ENCODE results near the gene MAPK8IP3. TPM values are rescaled to one million over a fixed set of nuclear protein-coding genes. Genes with fewer than 3 reads are reported as not detected.

The MAPK8IP3 gene
- polyA plus RNA-seq, 1 donor (not counting 4 experiments of a cell fraction or from before 2014, with no cell fraction given): 11.7 TPM

DNA sequence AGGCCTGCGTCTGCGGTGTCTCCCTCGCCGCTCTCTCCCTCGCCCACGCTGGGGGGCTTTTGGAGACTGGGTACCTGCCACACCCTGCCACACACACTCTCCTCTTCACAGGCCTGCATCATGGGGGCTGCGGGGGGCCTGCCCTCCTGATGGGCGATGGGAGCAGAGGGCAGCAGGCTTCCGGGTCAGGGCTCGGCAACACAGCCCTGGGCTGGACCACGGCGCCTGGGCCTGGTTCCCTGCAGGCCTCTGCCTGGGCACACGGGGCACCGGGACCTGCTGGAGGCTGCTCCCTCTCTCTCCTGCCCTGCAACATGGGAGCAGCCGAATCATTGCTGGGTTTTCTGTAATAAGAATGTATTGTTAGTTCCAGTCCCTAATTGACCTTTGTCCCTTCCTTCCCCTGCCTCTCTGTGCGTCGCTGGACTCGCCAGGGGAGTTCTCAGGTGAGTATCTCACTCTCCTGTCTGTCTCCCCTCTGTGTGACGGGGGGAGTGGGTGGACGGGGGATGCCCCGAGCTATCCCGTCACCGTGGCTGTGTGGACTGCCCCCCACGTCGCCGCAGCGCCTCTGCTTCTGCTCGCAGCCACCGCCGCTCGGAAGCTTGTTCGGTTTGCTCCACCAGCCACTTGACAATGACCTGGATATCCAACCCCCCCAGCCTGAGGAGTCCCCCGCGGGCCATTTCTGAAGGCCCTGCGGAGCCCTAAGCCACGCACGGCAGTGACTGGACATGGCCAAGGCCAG is 51.9 kb downstream of the MAPK8IP3 start:
- TF ChIP-seq, protein P1, sequence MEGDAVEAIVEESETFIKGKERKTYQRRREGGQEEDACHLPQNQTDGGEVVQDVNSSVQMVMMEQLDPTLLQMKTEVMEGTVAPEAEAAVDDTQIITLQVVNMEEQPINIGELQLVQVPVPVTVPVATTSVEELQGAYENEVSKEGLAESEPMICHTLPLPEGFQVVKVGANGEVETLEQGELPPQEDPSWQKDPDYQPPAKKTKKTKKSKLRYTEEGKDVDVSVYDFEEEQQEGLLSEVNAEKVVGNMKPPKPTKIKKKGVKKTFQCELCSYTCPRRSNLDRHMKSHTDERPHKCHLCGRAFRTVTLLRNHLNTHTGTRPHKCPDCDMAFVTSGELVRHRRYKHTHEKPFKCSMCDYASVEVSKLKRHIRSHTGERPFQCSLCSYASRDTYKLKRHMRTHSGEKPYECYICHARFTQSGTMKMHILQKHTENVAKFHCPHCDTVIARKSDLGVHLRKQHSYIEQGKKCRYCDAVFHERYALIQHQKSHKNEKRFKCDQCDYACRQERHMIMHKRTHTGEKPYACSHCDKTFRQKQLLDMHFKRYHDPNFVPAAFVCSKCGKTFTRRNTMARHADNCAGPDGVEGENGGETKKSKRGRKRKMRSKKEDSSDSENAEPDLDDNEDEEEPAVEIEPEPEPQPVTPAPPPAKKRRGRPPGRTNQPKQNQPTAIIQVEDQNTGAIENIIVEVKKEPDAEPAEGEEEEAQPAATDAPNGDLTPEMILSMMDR (optimal IDR thresholded peaks at IDR 0.05 in 1 of 3, IDR thresholded peaks at IDR 0.05 in 1 of 3, conservative IDR thresholded peaks at IDR 0.05 in 1 of 3; ENCODE audit: extremely low read depth in 1 of 3, insufficient read depth in 2 of 3, low read length in 3 of 3): no peak
- Histone ChIP-seq H3K9me3 (ENCODE audit: control insufficient read depth, low read depth, low read length) (no peaks in the 10 kb centered on the region), H3K27me3 (ENCODE audit: control insufficient read depth, extremely low read depth, insufficient read depth, low read length) (no peaks in the 10 kb centered on the region), H3K9ac (ENCODE audit: control insufficient read depth, extremely low read depth, insufficient read depth, low read length) (no peak overlapping the region), H3K36me3 (ENCODE audit: control insufficient read depth in 2 of 2, extremely low read depth in 1 of 2, insufficient read depth in 2 of 2, low read length in 2 of 2) (peaks cover 13 to 15% of the 10 kb centered on the region in 2 experiments), H3K4me1 (ENCODE audit: control insufficient read depth, extremely low read depth, insufficient read depth, low read length) (peaks cover 19% of the 10 kb centered on the region), H4K20me1 (ENCODE audit: control insufficient read depth, extremely low read depth, insufficient read depth, low read length) (no peaks in the 10 kb centered on the region), H3K4me3 (ENCODE audit: control insufficient read depth in 2 of 3, extremely low read depth in 1 of 3, insufficient read depth in 2 of 3, low read depth in 1 of 3, low read length in 3 of 3) (no peak overlapping the region), H3K27ac (ENCODE audit: control insufficient read depth, insufficient read depth, low read length) (no peak overlapping the region), H3K9me1 (ENCODE audit: control insufficient read depth, extremely low read depth, insufficient read depth, low read length) (peaks cover 2% of the 10 kb centered on the region), H2AFZ (ENCODE audit: control insufficient read depth, low read length) (no peak overlapping the region), H3K4me2 (ENCODE audit: control insufficient read depth, extremely low read depth, insufficient read depth, low read depth, low read length) (no peak overlapping the region), H3K79me2 (ENCODE audit: control insufficient read depth, insufficient read depth, low read length) (no peaks in the 10 kb centered on the region)
- no peak for DNase-seq (ENCODE audit: low read depth, low spot score)
- dilution Hi-C loops (cut with MboI; ENCODE audit: extremely low pct_ligation_motif_present, low sequenced_read_pairs): no loop called here
- FAIRE-seq: no peak

DNA sequence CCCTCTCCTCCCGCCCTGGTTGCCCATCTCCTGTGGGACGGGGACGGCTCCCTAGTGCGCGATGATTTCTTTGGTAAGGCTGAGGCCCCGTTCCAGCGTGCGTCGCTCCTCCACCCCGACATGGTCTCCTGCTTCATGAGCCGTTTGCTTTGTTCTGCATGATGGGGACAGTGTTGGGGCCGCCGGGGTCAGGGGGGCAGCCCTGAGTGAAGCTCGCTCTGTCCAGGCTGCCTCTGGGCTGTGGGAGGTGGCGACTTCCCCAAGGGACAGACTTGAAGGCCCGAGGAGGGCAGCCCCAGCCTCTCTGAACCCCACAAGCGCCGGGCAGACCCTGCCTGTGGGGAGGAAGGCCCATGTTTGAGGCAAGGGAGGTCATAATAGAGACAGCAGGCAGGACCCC is 52.9 kb downstream of the MAPK8IP3 start:
- dilution Hi-C loops (cut with MboI; ENCODE audit: extremely low pct_ligation_motif_present, low sequenced_read_pairs): no loop called here
- Histone ChIP-seq H3K9me3 (ENCODE audit: control insufficient read depth, low read depth, low read length) (no peaks in the 10 kb centered on the region), H3K9me1 (ENCODE audit: control insufficient read depth, extremely low read depth, insufficient read depth, low read length) (peaks cover 2% of the 10 kb centered on the region), H3K36me3 (ENCODE audit: control insufficient read depth in 2 of 2, extremely low read depth in 1 of 2, insufficient read depth in 2 of 2, low read length in 2 of 2) (peaks cover 13 to 20% of the 10 kb centered on the region in 2 experiments), H3K4me1 (ENCODE audit: control insufficient read depth, extremely low read depth, insufficient read depth, low read length) (peaks cover 20% of the 10 kb centered on the region), H3K9ac (ENCODE audit: control insufficient read depth, extremely low read depth, insufficient read depth, low read length) (no peak overlapping the region), H3K27me3 (ENCODE audit: control insufficient read depth, extremely low read depth, insufficient read depth, low read length) (no peaks in the 10 kb centered on the region), H3K79me2 (ENCODE audit: control insufficient read depth, insufficient read depth, low read length) (no peaks in the 10 kb centered on the region), H3K4me3 (ENCODE audit: control insufficient read depth in 2 of 3, extremely low read depth in 1 of 3, insufficient read depth in 2 of 3, low read depth in 1 of 3, low read length in 3 of 3) (no peak overlapping the region), H2AFZ (ENCODE audit: control insufficient read depth, low read length) (no peak overlapping the region), H3K27ac (ENCODE audit: control insufficient read depth, insufficient read depth, low read length) (no peak overlapping the region), H3K4me2 (ENCODE audit: control insufficient read depth, extremely low read depth, insufficient read depth, low read depth, low read length) (no peak overlapping the region), H4K20me1 (ENCODE audit: control insufficient read depth, extremely low read depth, insufficient read depth, low read length) (no peaks in the 10 kb centered on the region)
- TF ChIP-seq EZH2 (IDR thresholded peaks at IDR 0.05; ENCODE audit: low read length): no peak
- TF ChIP-seq, protein P1 (optimal IDR thresholded peaks at IDR 0.05 in 1 of 3, IDR thresholded peaks at IDR 0.05 in 1 of 3, conservative IDR thresholded peaks at IDR 0.05 in 1 of 3; ENCODE audit: extremely low read depth in 1 of 3, insufficient read depth in 2 of 3, low read length in 3 of 3): no peak
- no peak for DNase-seq (ENCODE audit: low read depth, low spot score)
- no peak for FAIRE-seq

Measured in keratinocyte (primary cell).